GM23338 (cell line): ENCODE results near the gene MYOM1. TPM values are rescaled to one million over a fixed set of nuclear protein-coding genes. Genes with fewer than 3 reads are reported as not detected.

Source experiments
- ATAC-seq: fragments of 200-7000 bp; cut with Tn5 transposase; 3 replicates; pipeline ENCODE4 v1.9.1; 2020
- DNase-seq: peaks from one replicate; pipeline ENCODE4 v3.0.0-alpha.2; 2015; ENCODE audit warnings: low spot score
- H2AFZ ChIP-seq: fragments of 200-600 bp; sonication (generic); 2 replicates; pipeline ENCODE4 v1.8.0; 2016; ENCODE audit warnings: antibody characterized with exemption, mild to moderate bottlenecking, moderate library complexity
- H3F3A ChIP-seq: fragments of 200-600 bp; sonication (generic); replicated peaks from 2 replicates; pipeline ENCODE4 v1.8.0; 2017; ENCODE audit warnings: antibody characterized with exemption, mixed run types, low read depth
- H3K27ac ChIP-seq: fragments of 200-600 bp; sonication (generic); 2 replicates; pipeline ENCODE4 v1.6.1; 2016; ENCODE audit warnings: low read depth
- H3K27me3 ChIP-seq: fragments of 200-600 bp; sonication (generic); 2 replicates; pipeline ENCODE4 v1.8.0; 2016; ENCODE audit warnings: mild to moderate bottlenecking, mixed run types, moderate library complexity; ENCODE audit not compliant: insufficient read depth
- H3K36me3 ChIP-seq: fragments of 200-600 bp; sonication (generic); 2 replicates; pipeline ENCODE4 v1.8.0; 2016; ENCODE audit warnings: mild to moderate bottlenecking; ENCODE audit not compliant: insufficient read depth
- H3K4me1 ChIP-seq: fragments of 200-600 bp; sonication (generic); 2 replicates; pipeline ENCODE4 v1.8.0; 2016; ENCODE audit warnings: mild to moderate bottlenecking, moderate library complexity; ENCODE audit not compliant: insufficient read depth
- H3K4me2 ChIP-seq: fragments of 200-600 bp; sonication (generic); 2 replicates; pipeline ENCODE4 v1.7.1; 2017; ENCODE audit warnings: mixed run types
- H3K4me3 ChIP-seq: fragments of 200-600 bp; sonication (generic); 2 replicates; pipeline ENCODE4 v1.6.1; 2016; ENCODE audit warnings: mixed run types
- H3K79me2 ChIP-seq: fragments of 200-600 bp; sonication (generic); replicated peaks from 2 replicates; pipeline ENCODE4 v1.8.0; 2017; ENCODE audit warnings: mild to moderate bottlenecking; ENCODE audit not compliant: insufficient read depth
- H3K9me2 ChIP-seq: fragments of 200-600 bp; sonication (generic); 2 replicates; pipeline ENCODE4 v1.8.0; 2017; ENCODE audit not compliant: insufficient read depth
- H4K20me1 ChIP-seq: fragments of 200-600 bp; sonication (generic); replicated peaks from 2 replicates; pipeline ENCODE4 v1.8.0; 2017; ENCODE audit warnings: mild to moderate bottlenecking; ENCODE audit not compliant: insufficient read depth
- H3K27ac Mint-ChIP-seq: 2 replicates; pipeline ENCODE4 v1.8.0; 2020; ENCODE audit warnings: inconsistent platforms, mild to moderate bottlenecking, moderate library complexity, mixed read lengths
- H3K27me3 Mint-ChIP-seq: 3 replicates; pipeline ENCODE4 v1.8.0; 2022; ENCODE audit warnings: low read depth, mild to moderate bottlenecking, moderate library complexity, mixed read lengths, inconsistent platforms; ENCODE audit not compliant: insufficient read depth, poor library complexity
- H3K36me3 Mint-ChIP-seq: 3 replicates; pipeline ENCODE4 v1.8.0; 2021; ENCODE audit warnings: low read depth, mild to moderate bottlenecking, inconsistent platforms, moderate library complexity, mixed read lengths
- H3K4me1 Mint-ChIP-seq: 3 replicates; pipeline ENCODE4 v1.8.0; 2020; ENCODE audit warnings: mild to moderate bottlenecking, inconsistent platforms, mixed read lengths
- H3K4me3 Mint-ChIP-seq: 3 replicates; pipeline ENCODE4 v1.8.0; 2021; ENCODE audit warnings: moderate library complexity, mild to moderate bottlenecking, inconsistent platforms, mixed read lengths
- H3K9me3 Mint-ChIP-seq: 3 replicates; pipeline ENCODE4 v1.8.0; 2020; ENCODE audit warnings: moderate library complexity, mild to moderate bottlenecking, inconsistent platforms, mixed read lengths
- CREB1 ChIP-seq: fragments of 250-450 bp; sonication (Bioruptor Pico); IDR thresholded peaks from 2 replicates; pipeline ENCODE4 v1.5.0; 2020; ENCODE audit warnings: low read depth, mild to moderate bottlenecking, moderate library complexity
- EZH2 ChIP-seq: fragments of 200-600 bp; sonication (generic); IDR thresholded peaks from one replicate; pipeline ENCODE4 v1.8.0; 2017; ENCODE audit warnings: antibody characterized with exemption, mild to moderate bottlenecking, low read depth; ENCODE audit not compliant: unreplicated experiment
- EZH2phosphoT487 ChIP-seq: fragments of 200-600 bp; sonication (generic); IDR thresholded peaks from one replicate; pipeline ENCODE4 v1.8.1; 2018; ENCODE audit warnings: antibody characterized with exemption; ENCODE audit not compliant: unreplicated experiment
- JUNB ChIP-seq: IDR thresholded peaks from one replicate; pipeline ENCODE4 v1.6.1; 2016; ENCODE audit warnings: antibody characterized with exemption; ENCODE audit not compliant: unreplicated experiment
- NANOG ChIP-seq: IDR thresholded peaks from 2 replicates; pipeline ENCODE4 v1.6.1; 2016; ENCODE audit warnings: antibody characterized with exemption, borderline replicate concordance
- POLR2AphosphoS5 ChIP-seq: IDR thresholded peaks from 2 replicates; pipeline ENCODE4 v1.6.1; 2016; ENCODE audit warnings: antibody characterized with exemption, low read depth
- STAT1 ChIP-seq: IDR thresholded peaks from one replicate; pipeline ENCODE4 v1.6.1; 2016; ENCODE audit warnings: antibody characterized with exemption; ENCODE audit not compliant: unreplicated experiment
- ZNF331 ChIP-seq: fragments of 250-450 bp; sonication (Bioruptor Pico); IDR thresholded peaks from 2 replicates; pipeline ENCODE4 v1.5.0; 2020; ENCODE audit warnings: low read depth, mild to moderate bottlenecking, moderate library complexity
- polyA plus RNA-seq: library from polyadenylated mRNA; unstranded; fragments of >200 nt; fragmentation: Nextera tagmentation; extraction: Ambion mirVana; gene quantifications from 2 replicates; pipeline ENCODE4 v1.2.1, GENCODE V29; 2016
- total RNA-seq: library from RNA; depleted of rRNA; stranded (reverse); fragments of >200 nt; shearing (Covaris generic); gene quantifications from 2 replicates; pipeline ENCODE4 v1.2.3, GENCODE V29; 2014
- TF ChIP-seq, protein P1 (sequence below): fragments of 250-450 bp; sonication (Bioruptor Pico); IDR thresholded peaks from 2 replicates; pipeline ENCODE4 v1.5.0; 2020; ENCODE audit warnings: mild to moderate bottlenecking, moderate library complexity
- TF ChIP-seq, protein P2 (sequence below): IDR thresholded peaks from 2 replicates; pipeline ENCODE4 v1.6.1; 2016; ENCODE audit warnings: antibody characterized with exemption

The MYOM1 gene
- total and polyA plus RNA-seq, 2 experiments from 2014 or later, result 0.27 to 0.38 TPM

GRCh38 chr18:3044931-3045698 is 174.7 kb downstream of the MYOM1 start:
- Histone ChIP-seq H3K9me2 (no peaks in the 10 kb centered on the region), H3K27me3 (no peaks in the 10 kb centered on the region), H4K20me1 (no peaks in the 10 kb centered on the region), H3K36me3 (no peaks in the 10 kb centered on the region), H3K79me2 (no peaks in the 10 kb centered on the region), H2AFZ (peak overlapping the region; percentile 88), H3K4me2 (no peak overlapping the region), H3F3A (no peaks in the 10 kb centered on the region), H3K27ac (no peak overlapping the region), H3K4me3 (no peak overlapping the region), H3K4me1 (no peaks in the 10 kb centered on the region)
- H3K36me3 Mint-ChIP-seq, result no peaks in the 10 kb centered on the region
- H3K4me3 Mint-ChIP-seq, result no peak overlapping the region
- H3K9me3 Mint-ChIP-seq, result no peaks in the 10 kb centered on the region
- peaks cover 8% of the 10 kb centered on the region; the same call in 2 of the 3 replicates for H3K4me1 Mint-ChIP-seq
- H3K27ac Mint-ChIP-seq, result peak overlapping the region; percentile 36; the same call in 1 of the 2 replicates
- no peak for ATAC-seq
- peaks cover 2% of the 10 kb centered on the region for H3K27me3 Mint-ChIP-seq
- DNase-seq, result no peak
- no peak for TF ChIP-seq CREB1 (CRISPR knock-in tag)
- TF ChIP-seq STAT1, result no peak

- no peak for DNase-seq
- H3K36me3 Mint-ChIP-seq, result no peaks in the 10 kb centered on the region
- H3K4me1 Mint-ChIP-seq, result peaks cover 5% of the 10 kb centered on the region; the same call in 2 of the 3 replicates
- Histone ChIP-seq H3K9me2 (no peaks in the 10 kb centered on the region), H3F3A (no peaks in the 10 kb centered on the region), H3K36me3 (no peaks in the 10 kb centered on the region), H3K4me3 (no peak overlapping the region), H2AFZ (no peak overlapping the region), H3K27ac (no peak overlapping the region), H3K27me3 (no peaks in the 10 kb centered on the region), H4K20me1 (no peaks in the 10 kb centered on the region), H3K4me2 (no peak overlapping the region), H3K79me2 (no peaks in the 10 kb centered on the region), H3K4me1 (no peaks in the 10 kb centered on the region)
- ATAC-seq, result peak; percentile 82
- no peaks in the 10 kb centered on the region for H3K9me3 Mint-ChIP-seq
- H3K4me3 Mint-ChIP-seq, result no peak overlapping the region
- H3K27me3 Mint-ChIP-seq, result peaks cover 2% of the 10 kb centered on the region
- TF ChIP-seq STAT1 (no peak), EZH2 (no peak), EZH2phosphoT487 (no peak), NANOG (no peak), ZNF331 (CRISPR knock-in tag) (no peak), JUNB (no peak), POLR2AphosphoS5 (no peak)
- TF ChIP-seq, protein P1, sequence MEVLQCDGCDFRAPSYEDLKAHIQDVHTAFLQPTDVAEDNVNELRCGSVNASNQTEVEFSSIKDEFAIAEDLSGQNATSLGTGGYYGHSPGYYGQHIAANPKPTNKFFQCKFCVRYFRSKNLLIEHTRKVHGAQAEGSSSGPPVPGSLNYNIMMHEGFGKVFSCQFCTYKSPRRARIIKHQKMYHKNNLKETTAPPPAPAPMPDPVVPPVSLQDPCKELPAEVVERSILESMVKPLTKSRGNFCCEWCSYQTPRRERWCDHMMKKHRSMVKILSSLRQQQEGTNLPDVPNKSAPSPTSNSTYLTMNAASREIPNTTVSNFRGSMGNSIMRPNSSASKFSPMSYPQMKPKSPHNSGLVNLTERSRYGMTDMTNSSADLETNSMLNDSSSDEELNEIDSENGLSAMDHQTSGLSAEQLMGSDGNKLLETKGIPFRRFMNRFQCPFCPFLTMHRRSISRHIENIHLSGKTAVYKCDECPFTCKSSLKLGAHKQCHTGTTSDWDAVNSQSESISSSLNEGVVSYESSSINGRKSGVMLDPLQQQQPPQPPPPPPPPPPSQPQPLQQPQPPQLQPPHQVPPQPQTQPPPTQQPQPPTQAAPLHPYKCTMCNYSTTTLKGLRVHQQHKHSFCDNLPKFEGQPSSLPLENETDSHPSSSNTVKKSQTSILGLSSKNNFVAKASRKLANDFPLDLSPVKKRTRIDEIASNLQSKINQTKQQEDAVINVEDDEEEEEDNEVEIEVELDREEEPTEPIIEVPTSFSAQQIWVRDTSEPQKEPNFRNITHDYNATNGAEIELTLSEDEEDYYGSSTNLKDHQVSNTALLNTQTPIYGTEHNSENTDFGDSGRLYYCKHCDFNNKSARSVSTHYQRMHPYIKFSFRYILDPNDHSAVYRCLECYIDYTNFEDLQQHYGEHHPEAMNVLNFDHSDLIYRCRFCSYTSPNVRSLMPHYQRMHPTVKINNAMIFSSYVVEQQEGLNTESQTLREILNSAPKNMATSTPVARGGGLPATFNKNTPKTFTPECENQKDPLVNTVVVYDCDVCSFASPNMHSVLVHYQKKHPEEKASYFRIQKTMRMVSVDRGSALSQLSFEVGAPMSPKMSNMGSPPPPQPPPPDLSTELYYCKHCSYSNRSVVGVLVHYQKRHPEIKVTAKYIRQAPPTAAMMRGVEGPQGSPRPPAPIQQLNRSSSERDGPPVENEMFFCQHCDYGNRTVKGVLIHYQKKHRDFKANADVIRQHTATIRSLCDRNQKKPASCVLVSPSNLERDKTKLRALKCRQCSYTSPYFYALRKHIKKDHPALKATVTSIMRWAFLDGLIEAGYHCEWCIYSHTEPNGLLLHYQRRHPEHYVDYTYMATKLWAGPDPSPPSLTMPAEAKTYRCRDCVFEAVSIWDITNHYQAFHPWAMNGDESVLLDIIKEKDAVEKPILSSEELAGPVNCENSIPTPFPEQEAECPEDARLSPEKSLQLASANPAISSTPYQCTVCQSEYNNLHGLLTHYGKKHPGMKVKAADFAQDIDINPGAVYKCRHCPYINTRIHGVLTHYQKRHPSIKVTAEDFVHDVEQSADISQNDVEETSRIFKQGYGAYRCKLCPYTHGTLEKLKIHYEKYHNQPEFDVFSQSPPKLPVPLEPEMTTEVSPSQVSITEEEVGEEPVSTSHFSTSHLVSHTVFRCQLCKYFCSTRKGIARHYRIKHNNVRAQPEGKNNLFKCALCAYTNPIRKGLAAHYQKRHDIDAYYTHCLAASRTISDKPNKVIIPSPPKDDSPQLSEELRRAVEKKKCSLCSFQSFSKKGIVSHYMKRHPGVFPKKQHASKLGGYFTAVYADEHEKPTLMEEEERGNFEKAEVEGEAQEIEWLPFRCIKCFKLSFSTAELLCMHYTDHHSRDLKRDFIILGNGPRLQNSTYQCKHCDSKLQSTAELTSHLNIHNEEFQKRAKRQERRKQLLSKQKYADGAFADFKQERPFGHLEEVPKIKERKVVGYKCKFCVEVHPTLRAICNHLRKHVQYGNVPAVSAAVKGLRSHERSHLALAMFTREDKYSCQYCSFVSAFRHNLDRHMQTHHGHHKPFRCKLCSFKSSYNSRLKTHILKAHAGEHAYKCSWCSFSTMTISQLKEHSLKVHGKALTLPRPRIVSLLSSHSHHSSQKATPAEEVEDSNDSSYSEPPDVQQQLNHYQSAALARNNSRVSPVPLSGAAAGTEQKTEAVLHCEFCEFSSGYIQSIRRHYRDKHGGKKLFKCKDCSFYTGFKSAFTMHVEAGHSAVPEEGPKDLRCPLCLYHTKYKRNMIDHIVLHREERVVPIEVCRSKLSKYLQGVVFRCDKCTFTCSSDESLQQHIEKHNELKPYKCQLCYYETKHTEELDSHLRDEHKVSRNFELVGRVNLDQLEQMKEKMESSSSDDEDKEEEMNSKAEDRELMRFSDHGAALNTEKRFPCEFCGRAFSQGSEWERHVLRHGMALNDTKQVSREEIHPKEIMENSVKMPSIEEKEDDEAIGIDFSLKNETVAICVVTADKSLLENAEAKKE, result no peak
- TF ChIP-seq, protein P2, sequence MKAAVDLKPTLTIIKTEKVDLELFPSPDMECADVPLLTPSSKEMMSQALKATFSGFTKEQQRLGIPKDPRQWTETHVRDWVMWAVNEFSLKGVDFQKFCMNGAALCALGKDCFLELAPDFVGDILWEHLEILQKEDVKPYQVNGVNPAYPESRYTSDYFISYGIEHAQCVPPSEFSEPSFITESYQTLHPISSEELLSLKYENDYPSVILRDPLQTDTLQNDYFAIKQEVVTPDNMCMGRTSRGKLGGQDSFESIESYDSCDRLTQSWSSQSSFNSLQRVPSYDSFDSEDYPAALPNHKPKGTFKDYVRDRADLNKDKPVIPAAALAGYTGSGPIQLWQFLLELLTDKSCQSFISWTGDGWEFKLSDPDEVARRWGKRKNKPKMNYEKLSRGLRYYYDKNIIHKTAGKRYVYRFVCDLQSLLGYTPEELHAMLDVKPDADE, result no peak
- no peak overlapping the region for H3K27ac Mint-ChIP-seq
These were observed 177.4 kb downstream of the MYOM1 start for GRCh38 chr18:3042379-3042778.
